ENCODE measurements around the gene SEMA3C. TPM values are rescaled to one million over a fixed set of nuclear protein-coding genes. Genes with fewer than 3 reads are reported as not detected.

The SEMA3C gene
- total and polyA plus RNA-seq, 2 experiments from 2014 or later = 15.5 to 53.5 TPM

DNA sequence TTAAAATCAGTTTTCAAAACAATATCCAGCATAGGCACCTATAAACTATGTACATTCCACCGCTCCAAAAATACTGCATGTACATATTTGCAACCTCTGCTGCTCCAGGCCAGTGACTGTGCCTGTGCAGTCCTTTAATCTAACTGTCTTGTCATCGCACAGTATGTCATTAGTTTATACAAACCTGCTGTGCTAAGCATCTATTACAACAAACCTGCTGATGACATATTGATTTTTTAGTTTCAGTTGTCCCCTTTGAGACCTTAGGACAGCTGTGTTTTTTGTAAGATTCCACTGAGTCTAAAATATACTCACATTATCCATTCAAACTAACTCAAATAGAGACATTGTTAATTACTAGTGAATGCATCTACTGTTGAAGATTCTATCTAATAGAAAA, 33.1 kb downstream of the SEMA3C start:
- DNase-seq (ENCODE audit: low read depth in 1 of 2, low spot score in 1 of 2) = no peak
- H3K9me3 ChIP-seq (ENCODE audit: low read depth) = no peaks in the 10 kb centered on the region
- H3K36me3 ChIP-seq = no peaks in the 10 kb centered on the region
- peaks cover 5% of the 10 kb centered on the region for H3K4me1 ChIP-seq (ENCODE audit: low read depth)
- TF ChIP-seq, protein P1, sequence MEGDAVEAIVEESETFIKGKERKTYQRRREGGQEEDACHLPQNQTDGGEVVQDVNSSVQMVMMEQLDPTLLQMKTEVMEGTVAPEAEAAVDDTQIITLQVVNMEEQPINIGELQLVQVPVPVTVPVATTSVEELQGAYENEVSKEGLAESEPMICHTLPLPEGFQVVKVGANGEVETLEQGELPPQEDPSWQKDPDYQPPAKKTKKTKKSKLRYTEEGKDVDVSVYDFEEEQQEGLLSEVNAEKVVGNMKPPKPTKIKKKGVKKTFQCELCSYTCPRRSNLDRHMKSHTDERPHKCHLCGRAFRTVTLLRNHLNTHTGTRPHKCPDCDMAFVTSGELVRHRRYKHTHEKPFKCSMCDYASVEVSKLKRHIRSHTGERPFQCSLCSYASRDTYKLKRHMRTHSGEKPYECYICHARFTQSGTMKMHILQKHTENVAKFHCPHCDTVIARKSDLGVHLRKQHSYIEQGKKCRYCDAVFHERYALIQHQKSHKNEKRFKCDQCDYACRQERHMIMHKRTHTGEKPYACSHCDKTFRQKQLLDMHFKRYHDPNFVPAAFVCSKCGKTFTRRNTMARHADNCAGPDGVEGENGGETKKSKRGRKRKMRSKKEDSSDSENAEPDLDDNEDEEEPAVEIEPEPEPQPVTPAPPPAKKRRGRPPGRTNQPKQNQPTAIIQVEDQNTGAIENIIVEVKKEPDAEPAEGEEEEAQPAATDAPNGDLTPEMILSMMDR (IDR thresholded peaks at IDR 0.05; ENCODE audit: low read depth, low read length) = no peak
- H3K27ac ChIP-seq = no peak overlapping the region
- no peak overlapping the region for H3K4me3 ChIP-seq
- no peaks in the 10 kb centered on the region for H3K27me3 ChIP-seq

GRCh38 chr7:80884511-80885195, 34.2 kb downstream of the SEMA3C start:
- Histone ChIP-seq H3K9me3 (ENCODE audit: low read depth) (no peaks in the 10 kb centered on the region), H3K36me3 (no peaks in the 10 kb centered on the region), H3K4me1 (ENCODE audit: low read depth) (no peaks in the 10 kb centered on the region), H3K4me3 (no peak overlapping the region), H3K27ac (no peak overlapping the region), H3K27me3 (no peaks in the 10 kb centered on the region)
- TF ChIP-seq, protein P1 (IDR thresholded peaks at IDR 0.05; ENCODE audit: low read depth, low read length) = no peak
- DNase-seq (ENCODE audit: low read depth in 1 of 2, low spot score in 1 of 2) = no peak

GRCh38 chr7:80883154-80884025, 35.5 kb downstream of the SEMA3C start:
- TF ChIP-seq, protein P1 (IDR thresholded peaks at IDR 0.05; ENCODE audit: low read depth, low read length) = no peak
- H3K4me1 ChIP-seq (ENCODE audit: low read depth) = no peaks in the 10 kb centered on the region
- no peaks in the 10 kb centered on the region for H3K27me3 ChIP-seq

DNA sequence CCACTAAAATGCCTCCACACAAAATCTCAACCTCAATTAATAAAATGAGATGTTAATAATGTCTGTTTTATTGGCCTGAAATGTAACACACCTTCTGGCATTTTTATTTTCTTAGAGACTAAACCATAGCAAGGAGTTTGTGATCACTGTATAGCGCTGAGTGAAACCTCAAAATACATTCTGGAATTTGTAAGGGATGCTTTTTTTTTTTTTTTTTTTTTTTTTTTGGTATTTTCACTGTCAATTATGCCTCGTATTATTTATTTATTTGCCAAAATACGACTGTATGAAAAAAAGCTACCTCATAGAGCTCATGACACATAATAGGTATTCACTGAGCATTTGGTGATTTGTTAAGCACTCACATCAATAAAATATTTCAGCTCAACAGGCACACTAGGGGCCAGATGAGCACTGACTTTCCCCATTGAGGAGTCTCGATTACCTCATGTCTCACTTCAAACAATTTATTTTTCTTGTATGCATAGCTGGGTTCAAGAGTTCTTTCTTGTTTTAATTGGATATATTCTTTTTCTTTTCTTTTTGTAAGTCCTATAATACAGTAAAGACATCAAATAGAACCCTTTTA, 36.5 kb downstream of the SEMA3C start:
- TF ChIP-seq, protein P1 (IDR thresholded peaks at IDR 0.05; ENCODE audit: low read depth, low read length) = no peak
- H3K4me1 ChIP-seq (ENCODE audit: low read depth) = no peaks in the 10 kb centered on the region
- no peaks in the 10 kb centered on the region for H3K27me3 ChIP-seq
- no peak for DNase-seq (ENCODE audit: low read depth in 1 of 2, low spot score in 1 of 2)
- no peak overlapping the region for H3K4me3 ChIP-seq
- H3K9me3 ChIP-seq (ENCODE audit: low read depth) = no peaks in the 10 kb centered on the region
- no peak overlapping the region for H3K27ac ChIP-seq
- H3K36me3 ChIP-seq = no peaks in the 10 kb centered on the region

More at GRCh38 chr7:80883154-80884025, 35.5 kb downstream of the SEMA3C start:
- DNase-seq (ENCODE audit: low read depth in 1 of 2, low spot score in 1 of 2) = peak in 1 of 2 donors; percentile 85
- Histone ChIP-seq H3K36me3 (no peaks in the 10 kb centered on the region), H3K9me3 (ENCODE audit: low read depth) (no peaks in the 10 kb centered on the region), H3K27ac (no peak overlapping the region), H3K4me3 (no peak overlapping the region)

GRCh38 chr7:80881351-80881900, 37.4 kb downstream of the SEMA3C start:
- TF ChIP-seq, protein P1 (IDR thresholded peaks at IDR 0.05; ENCODE audit: low read depth, low read length) = no peak
- no peak overlapping the region for H3K27ac ChIP-seq
- no peak for DNase-seq (ENCODE audit: low read depth in 1 of 2, low spot score in 1 of 2)

More at GRCh38 chr7:80881351-80881900, 37.4 kb downstream of the SEMA3C start:
- H3K36me3 ChIP-seq = no peaks in the 10 kb centered on the region
- H3K9me3 ChIP-seq (ENCODE audit: low read depth) = no peaks in the 10 kb centered on the region
- no peak overlapping the region for H3K4me3 ChIP-seq
- peaks cover 3% of the 10 kb centered on the region for H3K4me1 ChIP-seq (ENCODE audit: low read depth)
- no peaks in the 10 kb centered on the region for H3K27me3 ChIP-seq
